Right cardiac atrium (tissue), 5 donors: ENCODE measurements around the gene SORT1. TPM values are rescaled to one million over a fixed set of nuclear protein-coding genes. Genes with fewer than 3 reads are reported as not detected.
"Not testable (repeated sequence)": the region's sequence is repeated elsewhere in the genome, so short reads cannot be mapped to it uniquely, and the experiment has no call there.

Experiments
- ATAC-seq, 2 donors: fragments of 200-7000 bp; cut with Tn5 transposase; one replicate each; pipeline versions ENCODE4 v1.8.0 to v1.9.1; 2020; ENCODE audit warnings: moderate library complexity in 2 of 2, mild to moderate bottlenecking in 1 of 2
- DNase-seq, 3 donors: peaks; one replicate each; pipeline ENCODE4 v3.0.0-alpha.2; 2020
- H3K27ac ChIP-seq: one replicate; pipeline ENCODE4 v1.5.1; 2013; ENCODE audit warnings: mild to moderate bottlenecking, low read length, control low read depth, moderate library complexity
- H3K27me3 ChIP-seq: one replicate; pipeline ENCODE4 v1.6.1; 2013; ENCODE audit not compliant: control insufficient read depth, insufficient read depth
- H3K4me1 ChIP-seq: one replicate; pipeline ENCODE4 v1.6.1; 2013; ENCODE audit warnings: low read length; ENCODE audit not compliant: control insufficient read depth, insufficient read depth
- H3K4me3 ChIP-seq: one replicate; pipeline ENCODE4 v1.5.1; 2013; ENCODE audit warnings: low read length, control low read depth
- H3K9me3 ChIP-seq: one replicate; pipeline ENCODE4 v1.6.1; 2013; ENCODE audit warnings: low read length; ENCODE audit not compliant: control insufficient read depth
- WGBS: extraction: QIAGEN DNeasy Blood & Tissue Kit; methylation state at CpG from one replicate; pipeline ENCODE4 v1.1.7; 2013; 5-methylcytosine and 5-hydroxymethylcytosine counted together
- intact Hi-C, 4 donors: fragments of 100-400 bp; cut with DNase I; formaldehyde crosslinking; loops; one replicate each; pipeline versions ENCODE4 v1.11.0 to v1.14.0; 2022 to 2023
- polyA plus RNA-seq: library from polyadenylated mRNA; stranded (reverse); fragments of 200-250 nt; gene quantifications from one replicate; pipeline ENCODE4 v1.2.3, GENCODE V29; 2013
- total RNA-seq, 4 donors: library from RNA; stranded (reverse); fragmentation: NEBNext Ultra II Directional; extraction: Animal tissue kit (Norgen Biotek cat#: 25700); gene quantifications; one replicate each; pipeline ENCODE4 v1.2.1, GENCODE V29; 2021
- donor health status: healthy with polysubstance abuse.
- donor health status: DM: no; HTN: yes; CAD: no.
- donor health status: DM: no; HTN: no; CAD: no.
- donor health status: DM: no; HTN: yes; CAD: no; lungs with severe emphysema.
- donor health status: DM: yes; HTN: yes; CAD: no.

Gene SORT1
- total and polyA plus RNA-seq, 5 donors, result 57.6 to 170 (median 123) TPM

DNA sequence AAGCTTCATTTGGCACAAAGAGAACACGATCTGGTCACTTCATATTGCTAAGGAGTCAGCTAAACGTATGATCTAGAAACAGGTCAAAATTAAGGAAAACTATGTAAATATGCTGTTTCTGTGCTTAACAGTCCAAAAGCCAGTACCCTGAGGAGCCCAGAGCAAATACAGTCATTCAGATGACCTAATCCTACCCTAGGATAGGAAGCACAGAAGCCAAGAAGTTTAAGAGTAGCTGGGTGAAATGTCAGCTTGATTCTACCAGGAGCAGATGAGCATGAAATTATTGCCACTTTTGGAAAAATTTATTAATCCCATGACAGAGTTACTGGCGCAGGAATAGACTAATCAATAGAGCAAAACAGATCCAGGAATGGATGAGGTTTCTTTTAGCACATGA is 18.3 kb downstream of the SORT1 start:
- DNase-seq (no peak), ATAC-seq (peak in 1 of 2 donors; percentile 14)
- no peaks in the 10 kb centered on the region for H3K27me3 ChIP-seq
- no peak overlapping the region for H3K4me3 ChIP-seq
- 75% methylated on average over 3 of the region's 3 CpGs for WGBS
- H3K9me3 ChIP-seq, result no peaks in the 10 kb centered on the region
- H3K27ac ChIP-seq, result no peak overlapping the region
- intact Hi-C loops, result no loop called here
- H3K4me1 ChIP-seq, result peaks cover 3% of the 10 kb centered on the region

DNA sequence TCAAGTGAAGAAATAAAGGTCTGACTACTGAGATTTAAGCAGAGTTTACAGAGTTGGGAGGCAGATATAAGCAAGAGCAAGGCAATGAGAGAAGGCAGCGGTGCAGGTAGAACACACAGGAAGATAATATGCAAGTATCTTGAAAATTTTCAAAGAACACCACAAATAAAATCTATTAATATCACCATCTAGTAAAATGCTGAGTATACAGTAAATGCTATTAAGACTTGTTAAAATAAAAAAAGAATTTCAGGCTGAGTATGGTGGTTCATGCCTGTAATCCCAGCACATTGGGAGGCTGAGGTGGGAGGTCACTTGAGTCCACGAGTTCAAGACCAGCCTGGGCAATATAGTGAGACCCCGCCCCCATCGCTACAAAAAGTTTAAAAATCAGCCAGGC is 20.0 kb downstream of the SORT1 start:
- DNase-seq, result no peak
- Histone ChIP-seq H3K27me3 (no peaks in the 10 kb centered on the region), H3K27ac (no peak overlapping the region), H3K4me3 (no peak overlapping the region), H3K4me1 (peaks cover 2% of the 10 kb centered on the region), H3K9me3 (no peaks in the 10 kb centered on the region)
- ATAC-seq, result no peak
- intact Hi-C loops, result no loop called here
- 97% methylated on average over 4 of the region's 4 CpGs for WGBS

DNA sequence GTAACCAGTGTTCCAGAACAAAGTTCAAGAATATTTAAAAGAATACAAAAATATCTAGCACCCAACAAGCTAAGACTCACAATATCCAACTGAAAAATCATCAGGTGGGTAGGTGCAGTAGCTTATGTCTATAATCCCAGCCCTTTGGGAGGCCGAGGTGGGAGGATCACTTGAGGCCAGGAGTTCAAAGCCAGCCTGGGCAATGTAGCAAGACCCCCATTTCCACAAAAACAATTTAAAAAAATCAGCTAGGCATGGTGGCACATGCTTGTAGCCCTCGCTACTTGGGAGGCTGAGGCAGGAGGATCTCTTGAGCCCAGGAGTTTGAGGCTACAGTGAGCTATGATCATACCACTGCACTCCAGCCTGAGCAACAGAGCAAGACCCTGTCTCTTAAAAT is 24.0 kb downstream of the SORT1 start:
- intact Hi-C loops, DNase-seq, H3K27me3 ChIP-seq, ATAC-seq, H3K4me3 ChIP-seq, H3K27ac ChIP-seq, H3K9me3 ChIP-seq, H3K4me1 ChIP-seq: not testable (repeated sequence)
- 98% methylated on average over 2 of the region's 2 CpGs for WGBS

DNA sequence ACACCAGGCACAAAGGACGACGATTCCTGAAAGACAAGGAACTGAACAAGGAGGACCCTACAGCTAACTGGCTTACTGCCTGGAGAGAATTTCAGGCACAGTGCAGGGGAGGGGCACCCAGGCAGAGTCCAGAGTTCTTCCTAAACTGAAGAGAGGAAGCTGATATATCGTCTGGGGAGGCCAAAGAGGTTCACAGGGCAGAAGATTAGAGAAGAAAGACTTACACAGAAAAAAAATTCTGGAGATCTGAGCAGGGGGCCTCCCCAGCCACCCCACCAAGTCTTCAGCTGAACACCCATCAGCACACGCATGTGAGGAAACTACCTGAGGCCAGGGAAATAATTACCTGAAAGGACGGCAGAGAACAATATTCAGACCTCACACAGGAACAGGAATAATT is 24.6 kb downstream of the SORT1 start:
- H3K27ac ChIP-seq, result peak overlapping the region; percentile 13
- ATAC-seq, result peak; percentile 47 to 62
- intact Hi-C loops, result no loop called here
- 47% methylated on average over 5 of the region's 5 CpGs for WGBS
- peaks cover 6% of the 10 kb centered on the region for H3K4me1 ChIP-seq
- no peak overlapping the region for H3K4me3 ChIP-seq
- no peaks in the 10 kb centered on the region for H3K27me3 ChIP-seq
- no peaks in the 10 kb centered on the region for H3K9me3 ChIP-seq
- DNase-seq, result no peak

GRCh38 chr1:109372281-109372680 is 25.4 kb downstream of the SORT1 start:
- intact Hi-C loops, result no loop called here
- ATAC-seq, result no peak
- WGBS, result 96% methylated on average over 6 of the region's 6 CpGs
- Histone ChIP-seq H3K4me1 (peaks cover 6% of the 10 kb centered on the region), H3K4me3 (no peak overlapping the region), H3K9me3 (no peaks in the 10 kb centered on the region), H3K27ac (no peak overlapping the region), H3K27me3 (no peaks in the 10 kb centered on the region)
- no peak for DNase-seq

DNA sequence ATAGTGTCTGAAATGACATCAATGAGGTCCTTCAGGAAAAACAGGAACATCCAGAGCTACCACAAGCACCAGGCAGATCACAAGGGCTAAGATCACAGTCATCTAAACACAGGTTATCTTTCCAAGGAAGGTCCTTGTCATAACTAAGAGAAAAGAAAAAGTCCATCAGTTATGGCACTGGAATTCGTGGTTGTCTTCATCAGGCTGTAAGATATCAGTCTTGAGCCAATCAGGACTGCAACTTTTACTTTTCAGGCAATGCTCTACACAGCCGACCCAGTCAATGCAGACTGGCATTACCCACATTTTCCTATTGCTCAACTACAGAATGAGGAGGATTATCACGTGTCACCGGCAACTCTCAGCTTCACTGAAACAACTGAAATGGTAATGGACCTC is 26.4 kb downstream of the SORT1 start:
- H3K9me3 ChIP-seq, result no peaks in the 10 kb centered on the region
- peak overlapping the region; percentile 91 for H3K27ac ChIP-seq
- peaks cover 6% of the 10 kb centered on the region for H3K4me1 ChIP-seq
- 35% methylated on average over 4 of the region's 4 CpGs for WGBS
- H3K27me3 ChIP-seq, result no peaks in the 10 kb centered on the region
- intact Hi-C loops, result no loop called here
- peak; percentile 74 to 78 for ATAC-seq
- no peak for DNase-seq
- H3K4me3 ChIP-seq, result no peak overlapping the region

- WGBS, result 35% methylated on average over 7 of the region's 7 CpGs
- Histone ChIP-seq H3K27me3 (no peaks in the 10 kb centered on the region), H3K27ac (peak overlapping the region; percentile 91), H3K4me3 (no peak overlapping the region), H3K4me1 (peaks cover 6% of the 10 kb centered on the region), H3K9me3 (no peaks in the 10 kb centered on the region)
- intact Hi-C loops, result no loop called here
- no peak for DNase-seq
- peak; percentile 37 to 46 for ATAC-seq
Observed at GRCh38 chr1:109370712-109371340, 26.9 kb downstream of the SORT1 start.

- Histone ChIP-seq H3K27me3 (no peaks in the 10 kb centered on the region), H3K9me3 (no peaks in the 10 kb centered on the region), H3K4me3 (no peak overlapping the region), H3K4me1 (peaks cover 8% of the 10 kb centered on the region), H3K27ac (peak overlapping the region; percentile 9)
- intact Hi-C loops, result no loop called here
- peak in 1 of 3 donors; percentile 57 for DNase-seq
- 82% methylated on average over 6 of the region's 6 CpGs for WGBS
- no peak for ATAC-seq
Observed at GRCh38 chr1:109369167-109369746, 28.5 kb downstream of the SORT1 start.

GRCh38 chr1:109368464-109368863 is 29.3 kb downstream of the SORT1 start:
- DNase-seq (no peak), ATAC-seq (no peak)
- intact Hi-C loops, result no loop called here
- Histone ChIP-seq H3K4me3 (no peak overlapping the region), H3K4me1 (peaks cover 10% of the 10 kb centered on the region), H3K27me3 (no peaks in the 10 kb centered on the region), H3K27ac (peak overlapping the region; percentile 19), H3K9me3 (no peaks in the 10 kb centered on the region)
- 83% methylated on average over 1 of the region's 1 CpG for WGBS

DNA sequence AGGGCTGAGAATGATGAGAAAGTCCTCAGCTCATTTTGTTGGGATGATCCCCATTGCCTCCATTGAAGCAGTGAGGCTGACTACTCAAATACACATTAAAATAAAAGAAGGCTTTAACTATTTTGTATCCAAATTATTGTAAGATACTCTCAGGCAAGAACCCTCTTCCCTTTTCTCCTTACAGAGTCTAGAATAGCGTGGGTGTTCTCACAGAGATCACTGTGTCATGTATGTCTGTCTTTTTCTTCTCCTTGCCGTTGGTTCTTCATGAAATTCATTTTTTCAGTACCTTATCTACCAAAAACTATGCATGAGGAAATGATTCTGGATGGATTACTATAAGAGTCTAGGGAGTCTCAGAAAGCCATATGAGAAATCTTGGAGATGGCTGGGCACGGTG is 30.1 kb downstream of the SORT1 start:
- ATAC-seq (no peak), DNase-seq (no peak)
- WGBS, result 80% methylated on average over 3 of the region's 3 CpGs
- intact Hi-C loops, result no loop called here
- Histone ChIP-seq H3K4me3 (no peak overlapping the region), H3K27ac (no peak overlapping the region), H3K4me1 (peaks cover 10% of the 10 kb centered on the region), H3K9me3 (no peaks in the 10 kb centered on the region), H3K27me3 (no peaks in the 10 kb centered on the region)

GRCh38 chr1:109365642-109366204 is 32.0 kb downstream of the SORT1 start:
- peaks cover 7% of the 10 kb centered on the region for H3K4me1 ChIP-seq
- 80% methylated on average over 2 of the region's 2 CpGs for WGBS

More at GRCh38 chr1:109365642-109366204, 32.0 kb downstream of the SORT1 start:
- no peaks in the 10 kb centered on the region for H3K9me3 ChIP-seq
- H3K27ac ChIP-seq, result no peak overlapping the region
- ATAC-seq (no peak), DNase-seq (no peak)
- no peak overlapping the region for H3K4me3 ChIP-seq
- H3K27me3 ChIP-seq, result no peaks in the 10 kb centered on the region
- intact Hi-C loops, result no loop called here
